H1 (cell line): ENCODE results near the gene CLCNKB. TPM values are rescaled to one million over a fixed set of nuclear protein-coding genes. Genes with fewer than 3 reads are reported as not detected.

Experiments used
- CTCF ChIA-PET: fragments of 300-600 bp; sonication (Branson Sonifier 250); formaldehyde crosslinking; loops from one replicate; lab custom pipeline; 2021; ENCODE audit not compliant: partially characterized antibody; lab: Charles Lee
- POLR2A ChIA-PET: fragments of 300-600 bp; sonication (Branson Sonifier 250); formaldehyde crosslinking; loops from one replicate; lab custom pipeline; 2021; ENCODE audit warnings: inconsistent platforms; ENCODE audit not compliant: partially characterized antibody; lab: Charles Lee
- DNase-seq, 2 experiments: peaks; one replicate each; pipeline versions ENCODE4 v3.0.0 to v3.0.0-alpha.2; 2010 to 2022; ENCODE audit warnings: low spot score in 2 of 2, low read depth in 1 of 2, mixed read lengths in 1 of 2
- FAIRE-seq: peaks from 2 replicates; lab custom pipeline; 2011; peaks lifted over from hg19 to GRCh38; lab: Jason Lieb, UNC
- H2AFZ ChIP-seq: 2 replicates; pipeline ENCODE4 v1.8.1; 2012; ENCODE audit warnings: low read length, inconsistent platforms
- H2AK5ac ChIP-seq: 2 replicates; pipeline ENCODE4 v1.6.1; 2013; ENCODE audit warnings: low read depth, low read length
- H2BK120ac ChIP-seq: replicated peaks from 2 replicates; pipeline ENCODE3; 2013; ENCODE audit warnings: low read depth, low read length, inconsistent platforms
- H2BK12ac ChIP-seq: 2 replicates; pipeline ENCODE4 v1.6.1; 2013; ENCODE audit warnings: low read depth, low read length
- H2BK15ac ChIP-seq: 2 replicates; pipeline ENCODE4 v1.6.1; 2013; ENCODE audit warnings: low read length
- H2BK20ac ChIP-seq: 2 replicates; pipeline ENCODE4 v1.6.1; 2013; ENCODE audit warnings: low read length
- H2BK5ac ChIP-seq: 2 replicates; pipeline ENCODE4 v1.6.1; 2013; ENCODE audit warnings: low read depth, low read length
- H3K14ac ChIP-seq: 2 replicates; pipeline ENCODE4 v1.6.1; 2013; ENCODE audit warnings: inconsistent platforms; ENCODE audit not compliant: insufficient read length
- H3K18ac ChIP-seq: 2 replicates; pipeline ENCODE4 v1.6.1; 2013; ENCODE audit warnings: low read length; ENCODE audit errors: extremely low read depth
- H3K23ac ChIP-seq: 2 replicates; pipeline ENCODE4 v1.6.1; 2013; ENCODE audit warnings: inconsistent platforms; ENCODE audit not compliant: insufficient read length
- H3K23me2 ChIP-seq: 2 replicates; pipeline ENCODE4 v1.6.1; 2013; ENCODE audit warnings: low read depth, low read length
- H3K27ac ChIP-seq: 2 replicates; pipeline ENCODE4 v1.6.1; 2011; ENCODE audit warnings: low read depth, low read length, inconsistent platforms
- H3K27me3 ChIP-seq, 4 experiments: replicated peaks in 1 of 4; 1 replicate in 1 of 4; 2 replicates in 3 of 4; pipeline versions ENCODE4 v1.6.1 to v1.8.1; 2011 to 2013; ENCODE audit warnings: low read length in 3 of 4, mild to moderate bottlenecking in 3 of 4, inconsistent platforms in 2 of 4, mixed read lengths in 2 of 4, moderate library complexity in 1 of 4; ENCODE audit not compliant: control insufficient read depth in 3 of 4, insufficient read depth in 3 of 4; ENCODE audit errors: extremely low read depth in 1 of 4
- H3K36me3 ChIP-seq, 4 experiments: 2 replicates each; pipeline versions ENCODE4 v1.6.1 to v1.8.1; 2011 to 2013; ENCODE audit warnings: mild to moderate bottlenecking in 4 of 4, low read length in 3 of 4, moderate library complexity in 2 of 4, control low read depth in 1 of 4, inconsistent platforms in 1 of 4; ENCODE audit not compliant: insufficient read depth in 4 of 4, control insufficient read depth in 2 of 4
- H3K4ac ChIP-seq: replicated peaks from 2 replicates; pipeline ENCODE3; 2013; ENCODE audit warnings: low read length, low read depth, mixed read lengths, inconsistent platforms; ENCODE audit not compliant: insufficient read length
- H3K4me1 ChIP-seq, 4 experiments: replicated peaks in 1 of 4; 1 replicate in 1 of 4; 2 replicates in 3 of 4; pipeline versions ENCODE4 v1.6.1 to v1.8.1; 2011 to 2013; ENCODE audit warnings: low read length in 3 of 4, inconsistent platforms in 2 of 4, mixed read lengths in 1 of 4; ENCODE audit not compliant: insufficient read depth in 4 of 4, control insufficient read depth in 3 of 4
- H3K4me2 ChIP-seq, 2 experiments: 2 replicates each; pipeline versions ENCODE4 v1.6.1 to v1.8.1; 2011 to 2013; ENCODE audit warnings: low read depth in 2 of 2, low read length in 2 of 2, control low read depth in 1 of 2, inconsistent platforms in 1 of 2, mild to moderate bottlenecking in 1 of 2; ENCODE audit not compliant: insufficient read depth in 1 of 2
- H3K4me3 ChIP-seq, 4 experiments: fragments of 200-600, 300-600 bp in 1 of 4; sonication (generic), shearing (Covaris generic), sonication (Bioruptor Twin) in 1 of 4; 2 replicates each; pipeline versions ENCODE4 v1.5.1 to v1.8.1; 2011 to 2016; ENCODE audit warnings: low read length in 4 of 4, low read depth in 3 of 4, control low read depth in 2 of 4, inconsistent platforms in 2 of 4, mild to moderate bottlenecking in 2 of 4, mixed read lengths in 1 of 4, moderate library complexity in 1 of 4; ENCODE audit not compliant: insufficient read depth in 2 of 4; ENCODE audit errors: extremely low read depth in 1 of 4
- H3K56ac ChIP-seq: replicated peaks from 2 replicates; pipeline ENCODE3; 2013; ENCODE audit warnings: low read depth, mild to moderate bottlenecking, mixed read lengths, low read length, inconsistent platforms; ENCODE audit not compliant: insufficient read length
- H3K79me1 ChIP-seq: 2 replicates; pipeline ENCODE4 v1.6.1; 2013; ENCODE audit warnings: low read depth, low read length, control low read depth
- H3K79me2 ChIP-seq, 2 experiments: 2 replicates each; pipeline versions ENCODE4 v1.6.1 to v1.8.1; 2012 to 2013; ENCODE audit warnings: low read length in 2 of 2, mild to moderate bottlenecking in 2 of 2, inconsistent platforms in 1 of 2; ENCODE audit not compliant: insufficient read depth in 2 of 2, control insufficient read depth in 1 of 2
- H3K9ac ChIP-seq, 4 experiments: replicated peaks in 1 of 4; 1 replicate in 1 of 4; 2 replicates in 3 of 4; pipeline versions ENCODE4 v1.6.1 to v1.8.1; 2011 to 2013; ENCODE audit warnings: low read depth in 3 of 4, low read length in 3 of 4, control low read depth in 2 of 4, mild to moderate bottlenecking in 2 of 4, moderate library complexity in 2 of 4, inconsistent platforms in 1 of 4; ENCODE audit errors: extremely low read depth in 1 of 4
- H3K9me3 ChIP-seq, 2 experiments: 2 replicates each; pipeline versions ENCODE4 v1.6.1 to v1.8.1; 2012 to 2013; ENCODE audit warnings: mild to moderate bottlenecking in 2 of 2, moderate library complexity in 2 of 2, control low read depth in 1 of 2, inconsistent platforms in 1 of 2, low read depth in 1 of 2, low read length in 1 of 2, mixed read lengths in 1 of 2; ENCODE audit not compliant: insufficient read depth in 2 of 2
- H4K20me1 ChIP-seq, 2 experiments: replicated peaks in 1 of 2; 2 replicates each; pipeline versions ENCODE3 to v1.8.1; 2011 to 2013; ENCODE audit warnings: inconsistent platforms in 2 of 2, low read length in 2 of 2, mild to moderate bottlenecking in 1 of 2; ENCODE audit not compliant: insufficient read depth in 2 of 2, control insufficient read depth in 1 of 2
- H4K5ac ChIP-seq: 2 replicates; pipeline ENCODE4 v1.6.1; 2013; ENCODE audit warnings: low read length, low read depth, mixed read lengths, inconsistent platforms; ENCODE audit not compliant: insufficient read length
- H4K8ac ChIP-seq: 2 replicates; pipeline ENCODE4 v1.8.0; 2013; ENCODE audit warnings: mild to moderate bottlenecking, moderate library complexity, low read length, inconsistent platforms; ENCODE audit not compliant: insufficient read depth; ENCODE audit errors: extremely low read depth
- H4K91ac ChIP-seq: replicated peaks from 2 replicates; pipeline ENCODE3; 2013; ENCODE audit warnings: low read length, mixed read lengths, inconsistent platforms; ENCODE audit not compliant: insufficient read length
- PHF8 ChIP-seq: fragments of 200-600 bp; sonication (generic); conservative IDR thresholded peaks from 2 replicates; pipeline ENCODE4 v1.7.1; 2012; ENCODE audit warnings: low read depth, mild to moderate bottlenecking, inconsistent platforms, low read length, moderate library complexity
- RFX5 ChIP-seq: IDR thresholded peaks from 2 replicates; pipeline ENCODE4 v1.6.1; 2011; ENCODE audit warnings: low read depth, low read length, improper control_type of control experiment, borderline replicate concordance
- TAF7 ChIP-seq: optimal IDR thresholded peaks from 2 replicates; pipeline ENCODE3; 2011; ENCODE audit warnings: low read depth, mild to moderate bottlenecking, inconsistent platforms, low read length, moderate library complexity, borderline replicate concordance
- WGBS, 2 experiments: shearing (Covaris generic) in 1 of 2; methylation state at CpG; one replicate each; pipeline versions ENCODE4 v1.1.6 to v1.1.7; 2013 to 2015; ENCODE audit warnings: low lambda C conversion rate in 2 of 2, mixed read lengths in 2 of 2, inconsistent platforms in 1 of 2, low coverage in 1 of 2, missing lambda C conversion rate in 1 of 2; ENCODE audit not compliant: insufficient replicate concordance in 2 of 2, insufficient coverage in 1 of 2, insufficient read length in 1 of 2; ENCODE audit errors: extremely low coverage in 1 of 2, missing lambda C conversion rate in 1 of 2; 5-methylcytosine and 5-hydroxymethylcytosine counted together
- polyA plus RNA-seq, 7 experiments: library from polyadenylated mRNA; depleted of rRNA in 3 of 7; stranded (reverse) in 5 of 7; unstranded in 2 of 7; fragments of >200 nt in 5 of 7; fragments of 200-250 nt in 2 of 7; gene quantifications; 1 replicate in 5 of 7; 2 replicates in 1 of 7; 4 replicates in 1 of 7; pipeline versions ENCODE4 v1.2.1 to v1.2.3, GENCODE V29; 2011 to 2013; ENCODE audit warnings: missing spikeins in 2 of 7, mixed read lengths in 2 of 7
- total RNA-seq: library from RNA; stranded (reverse); fragmentation: NEBNext Ultra II Directional; extraction: Animal tissue kit (Norgen Biotek cat#: 25700); gene quantifications from 2 replicates; pipeline ENCODE4 v1.2.1, GENCODE V29; 2021

The CLCNKB gene
- total and polyA plus RNA-seq, 2 of the 8 experiments (the other 6 are each of a cell fraction or from before 2014, with no cell fraction given): 1.2 to 3.5 TPM

GRCh38 chr1:16051039-16051438 is 7.5 kb downstream of the CLCNKB start:
- Histone ChIP-seq H3K4me3 (no peak overlapping the region), H3K23ac (no peak overlapping the region), H2BK5ac (no peak overlapping the region), H3K4ac (no peak overlapping the region), H2AFZ (no peak overlapping the region), H3K4me1 (peaks cover 0 to 27% (median 8%) of the 10 kb centered on the region in 4 experiments; a peak in 6 of 7 replicates), H3K4me2 (no peak overlapping the region), H3K14ac (no peak overlapping the region), H3K27me3 (peaks cover 0 to 6% (median 0%) of the 10 kb centered on the region in 4 experiments; a peak in 1 of 7 replicates), H3K36me3 (no peaks in the 10 kb centered on the region), H3K56ac (no peak overlapping the region), H4K20me1 (no peaks in the 10 kb centered on the region), H2BK20ac (no peak overlapping the region), H2BK120ac (no peak overlapping the region), H4K8ac (no peak overlapping the region)
- WGBS, 2 experiments: 94% methylated on average over 3 of the region's 3 CpGs; no CpG with 5 or more reads in 1 of the 2 experiments
- POLR2A ChIA-PET: interaction anchor here (1.4 kb wide), 1 partner anchor 9 kb away, joined by 7 read pairs; no protein-coding TSS in a partner anchor
- TF ChIP-seq PHF8 (no peak), RFX5 (no peak), TAF7 (no peak)
- TF ChIP-seq, all 59 proteins: peak for 0
- FAIRE-seq (no peak), DNase-seq (no peak)
- Histone ChIP-seq H2BK15ac (no peak overlapping the region), H3K9ac (no peak overlapping the region), H3K79me2 (no peaks in the 10 kb centered on the region), H3K9me3 (no peaks in the 10 kb centered on the region), H3K79me1 (no peaks in the 10 kb centered on the region), H2AK5ac (no peak overlapping the region), H3K23me2 (peaks cover 4% of the 10 kb centered on the region), H4K5ac (no peak overlapping the region), H3K18ac (no peak overlapping the region), H4K91ac (no peak overlapping the region), H2BK12ac (no peak overlapping the region), H3K27ac (no peak overlapping the region)
- CTCF ChIA-PET: interaction anchor here (1.3 to 2.1 kb wide), 3 partner anchors 18 to 43 kb away, joined by 3 to 8 read pairs (median 7); no protein-coding TSS in a partner anchor
